HCT116 (cell line): ENCODE measurements around the gene CERS2. TPM values are rescaled to one million over a fixed set of nuclear protein-coding genes. Genes with fewer than 3 reads are reported as not detected.

Source experiments
- total RNA-seq: library from RNA; stranded (reverse); gene quantifications from one replicate; pipeline ENCODE4 v1.2.1, GENCODE V29; 2021; ENCODE audit not compliant: unreplicated experiment

CERS2 gene
- total RNA-seq, 1 experiment from 2014 or later = 218 TPM

Other genes starting within 250 kb of the CERS2 start
- gene CTSS, start 209.1 kb downstream of the CERS2 start, total RNA-seq = 0.57 TPM
- 3.5 TPM for gene CTSK, start 166.6 kb downstream of the CERS2 start, total RNA-seq
- 27.2 TPM for gene ARNT, start 98.2 kb downstream of the CERS2 start, total RNA-seq
- not detected for gene CTXND2, start 87.7 kb downstream of the CERS2 start, total RNA-seq
- 54.3 TPM for gene SETDB1, start 48.5 kb downstream of the CERS2 start, total RNA-seq
- 2.7 TPM for gene ANXA9, start 7.5 kb upstream of the CERS2 start, total RNA-seq
- 1.2 TPM for gene MINDY1, start 32.1 kb upstream of the CERS2 start, total RNA-seq
- 20.2 TPM for gene PRUNE1, start 33.6 kb upstream of the CERS2 start, total RNA-seq
- 0.86 TPM for gene BNIPL, start 61.8 kb upstream of the CERS2 start, total RNA-seq
- not detected for gene C1orf56, start 72.9 kb upstream of the CERS2 start, total RNA-seq
- gene CDC42SE1, start 84.8 kb upstream of the CERS2 start, total RNA-seq = 50.5 TPM
- gene MLLT11, start 85.6 kb upstream of the CERS2 start, total RNA-seq = 0.17 TPM
- 7.7 TPM for gene GABPB2, start 95.9 kb upstream of the CERS2 start, total RNA-seq
- gene SEMA6C, start 171.8 kb upstream of the CERS2 start, total RNA-seq = 8.2 TPM
- not detected for gene TNFAIP8L2, start 181.8 kb upstream of the CERS2 start, total RNA-seq
- 5.0 TPM for gene LYSMD1, start 191.1 kb upstream of the CERS2 start, total RNA-seq
- 34.1 TPM for gene SCNM1, start 191.3 kb upstream of the CERS2 start, total RNA-seq
- 1.8 TPM for gene TMOD4, start 201.1 kb upstream of the CERS2 start, total RNA-seq
- gene VPS72, start 215.4 kb upstream of the CERS2 start, total RNA-seq = 68.9 TPM
- gene PIP5K1A, start 223.7 kb upstream of the CERS2 start, total RNA-seq = 75.4 TPM